HEK293T (cell line): ENCODE data around the gene RPL21.

Source experiments
- ARNT ChIP-seq: fragments of 450-650 bp; IDR thresholded peaks from 2 replicates; pipeline ENCODE4 v1.6.1; 2017; ENCODE audit warnings: mild to moderate bottlenecking
- CTBP1 ChIP-seq: fragments of 450-650 bp; IDR thresholded peaks from 2 replicates; pipeline ENCODE4 v1.6.1; 2016; ENCODE audit warnings: borderline replicate concordance
- ELF4 ChIP-seq: fragments of 450-650 bp; IDR thresholded peaks from 2 replicates; pipeline ENCODE4 v1.6.1; 2017; ENCODE audit warnings: antibody characterized with exemption
- FOXA1 ChIP-seq: fragments of 450-650 bp; IDR thresholded peaks from 2 replicates; pipeline ENCODE4 v1.6.1; 2016; ENCODE audit warnings: mild to moderate bottlenecking
- FOXM1 ChIP-seq: fragments of 450-650 bp; IDR thresholded peaks from 2 replicates; pipeline ENCODE4 v1.6.1; 2017; ENCODE audit warnings: mild to moderate bottlenecking, borderline replicate concordance
- HDGF ChIP-seq: fragments of 450-650 bp; IDR thresholded peaks from 2 replicates; pipeline ENCODE4 v1.6.1; 2017; ENCODE audit warnings: antibody characterized with exemption, borderline replicate concordance
- LEF1 ChIP-seq: fragments of 450-650 bp; IDR thresholded peaks from 2 replicates; pipeline ENCODE4 v1.6.1; 2017; ENCODE audit warnings: mild to moderate bottlenecking, borderline replicate concordance
- SP1 ChIP-seq: fragments of 450-650 bp; IDR thresholded peaks from 2 replicates; pipeline ENCODE4 v1.6.1; 2017
- SUZ12 ChIP-seq: fragments of 450-650 bp; IDR thresholded peaks from 2 replicates; pipeline ENCODE4 v1.6.1; 2016; ENCODE audit warnings: mild to moderate bottlenecking
- ZNF384 ChIP-seq: fragments of 450-650 bp; IDR thresholded peaks from 2 replicates; pipeline ENCODE4 v1.6.1; 2016

- TF ChIP-seq HDGF = no peak
- no peak for TF ChIP-seq ARNT
- TF ChIP-seq SP1 = no peak
- no peak for TF ChIP-seq FOXA1
- TF ChIP-seq ELF4 = no peak
- TF ChIP-seq FOXM1 = no peak
- no peak for TF ChIP-seq SUZ12
- TF ChIP-seq ZNF384 = no peak
- no peak for TF ChIP-seq CTBP1
- TF ChIP-seq LEF1 = no peak
Measured at GRCh38 chr13:27257233-27257568, 5.8 kb downstream of the RPL21 start.
